Measurements from ENCODE around the gene PARP4.
"Not testable (repeated sequence)": the region's sequence is repeated elsewhere in the genome, so short reads cannot be mapped to it uniquely, and the experiment has no call there.

DNA sequence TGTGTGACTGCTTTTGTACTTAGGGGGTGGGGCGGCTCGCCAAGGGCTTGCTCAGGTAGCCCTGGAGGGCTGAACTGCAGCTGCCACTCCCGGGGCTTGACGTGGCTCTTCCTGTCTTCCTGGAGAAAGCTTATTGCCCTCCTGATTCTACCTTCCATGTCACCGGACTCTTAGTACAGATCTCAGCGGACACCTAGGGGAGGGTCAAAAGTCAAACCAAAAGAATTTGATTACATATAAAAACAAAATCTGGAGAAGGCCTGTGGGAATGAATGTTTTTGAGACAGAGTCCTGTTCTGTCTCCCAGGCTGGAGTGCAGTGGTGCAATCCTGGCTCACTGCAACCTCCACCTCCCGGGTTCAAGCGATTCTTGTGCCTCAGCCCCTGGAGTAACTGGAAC is 24.5 kb downstream of the PARP4 start:
- TF ChIP-seq POLR2A (IDR thresholded peaks at IDR 0.05): not testable (repeated sequence)
- TF ChIP-seq, protein P1, sequence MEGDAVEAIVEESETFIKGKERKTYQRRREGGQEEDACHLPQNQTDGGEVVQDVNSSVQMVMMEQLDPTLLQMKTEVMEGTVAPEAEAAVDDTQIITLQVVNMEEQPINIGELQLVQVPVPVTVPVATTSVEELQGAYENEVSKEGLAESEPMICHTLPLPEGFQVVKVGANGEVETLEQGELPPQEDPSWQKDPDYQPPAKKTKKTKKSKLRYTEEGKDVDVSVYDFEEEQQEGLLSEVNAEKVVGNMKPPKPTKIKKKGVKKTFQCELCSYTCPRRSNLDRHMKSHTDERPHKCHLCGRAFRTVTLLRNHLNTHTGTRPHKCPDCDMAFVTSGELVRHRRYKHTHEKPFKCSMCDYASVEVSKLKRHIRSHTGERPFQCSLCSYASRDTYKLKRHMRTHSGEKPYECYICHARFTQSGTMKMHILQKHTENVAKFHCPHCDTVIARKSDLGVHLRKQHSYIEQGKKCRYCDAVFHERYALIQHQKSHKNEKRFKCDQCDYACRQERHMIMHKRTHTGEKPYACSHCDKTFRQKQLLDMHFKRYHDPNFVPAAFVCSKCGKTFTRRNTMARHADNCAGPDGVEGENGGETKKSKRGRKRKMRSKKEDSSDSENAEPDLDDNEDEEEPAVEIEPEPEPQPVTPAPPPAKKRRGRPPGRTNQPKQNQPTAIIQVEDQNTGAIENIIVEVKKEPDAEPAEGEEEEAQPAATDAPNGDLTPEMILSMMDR (IDR thresholded peaks at IDR 0.05 in 4 of 5, conservative IDR thresholded peaks at IDR 0.05 in 1 of 5): not testable (repeated sequence)

Data from gastrocnemius medialis (tissue), 4 donors.